Gastrocnemius medialis (tissue), 4 donors: ENCODE results near the gene SUV39H1. TPM values are rescaled to one million over a fixed set of nuclear protein-coding genes. Genes with fewer than 3 reads are reported as not detected.

Experiments used
- ATAC-seq, 2 donors: fragments of 150-250 bp; one replicate each; pipeline ENCODE4 v1.9.1; 2016
- DNase-seq, 2 donors: peaks; one replicate each; pipeline ENCODE4 v3.0.0-alpha.2; 2019
- H3K27ac ChIP-seq, 4 donors: fragments of 200-600 bp; sonication (generic); 1 replicate in 1 of 4; 2 replicates in 3 of 4; pipeline ENCODE4 v1.5.1; 2016 to 2018; ENCODE audit warnings: mild to moderate bottlenecking in 2 of 4, moderate library complexity in 1 of 4
- H3K27me3 ChIP-seq, 3 donors: fragments of 200-600 bp; sonication (generic) in 2 of 3; 1 replicate in 1 of 3; 2 replicates in 2 of 3; pipeline versions ENCODE4 v1.5.1 to v1.6.0; 2016 to 2019; ENCODE audit warnings: mild to moderate bottlenecking in 1 of 3, moderate library complexity in 1 of 3
- H3K36me3 ChIP-seq, 2 donors: fragments of 200-600 bp; sonication (generic) in 1 of 2; one replicate each; pipeline ENCODE4 v1.5.1; 2017 to 2018
- H3K4me1 ChIP-seq, 2 donors: fragments of 200-600 bp; sonication (generic) in 1 of 2; one replicate each; pipeline ENCODE4 v1.5.1; 2016 to 2017; ENCODE audit warnings: mild to moderate bottlenecking in 2 of 2
- H3K4me3 ChIP-seq, 4 donors: fragments of 200-600 bp; sonication (generic) in 3 of 4; 1 replicate in 1 of 4; 2 replicates in 3 of 4; pipeline ENCODE4 v1.5.1; 2016 to 2019; ENCODE audit warnings: mild to moderate bottlenecking in 2 of 4
- H3K9me3 ChIP-seq, 3 donors: fragments of 200-600 bp; sonication (generic) in 2 of 3; 1 replicate in 1 of 3; 2 replicates in 2 of 3; pipeline ENCODE4 v1.5.1; 2016 to 2019
- CTCF ChIP-seq, 5 experiments: fragments of 450-650 bp in 3 of 5; fragments of 200-600 bp in 2 of 5; sonication (generic) in 2 of 5; IDR thresholded peaks in 4 of 5; conservative IDR thresholded peaks in 1 of 5; 1 replicate in 4 of 5; 2 replicates in 1 of 5; pipeline ENCODE4 v1.5.1; 2016 to 2019; ENCODE audit warnings: antibody characterized with exemption in 5 of 5, mild to moderate bottlenecking in 3 of 5, moderate library complexity in 3 of 5
- POLR2A ChIP-seq, 2 donors: fragments of 450-650 bp; IDR thresholded peaks; one replicate each; pipeline ENCODE4 v1.6.1; 2017; ENCODE audit warnings: antibody characterized with exemption in 2 of 2, mild to moderate bottlenecking in 2 of 2, moderate library complexity in 2 of 2
- in situ Hi-C, 4 donors: fragments of 200-750 bp; cut with MboI; loops; one replicate each; pipeline versions ENCODE4 v1.15.0 to v1.8.0; 2017; ENCODE audit warnings: low sequenced_read_pairs in 4 of 4
- intact Hi-C: fragments of 100-400 bp; cut with DNase I; formaldehyde crosslinking; loops from one replicate; pipeline ENCODE4 v1.15.1; 2023; ENCODE audit warnings: low total_unique reads
- total RNA-seq, 4 donors: library from RNA; depleted of rRNA; stranded (reverse); fragments of >200 nt; gene quantifications; one replicate each; pipeline versions ENCODE4 v1.1.0 to v1.2.3, GENCODE V29; 2016

Gene SUV39H1
- total RNA-seq, 4 donors from 2014 or later, result 1.7 to 6.1 (median 3.3) TPM

GRCh38 chrX:48747415-48748016 is 51.0 kb downstream of the SUV39H1 start:
- in situ Hi-C loops, result loop anchor here in 1 of 4 donors (10.0 kb wide), 1 partner anchor 57 kb away; the partner anchor contains the start of gene HDAC6
- Histone ChIP-seq H3K36me3 (no peaks in the 10 kb centered on the region), H3K4me3 (no peak overlapping the region), H3K27ac (no peak overlapping the region), H3K27me3 (no peaks in the 10 kb centered on the region), H3K4me1 (no peaks in the 10 kb centered on the region), H3K9me3 (no peaks in the 10 kb centered on the region)
- intact Hi-C loops, result no loop called here
- TF ChIP-seq CTCF (IDR thresholded peaks at IDR 0.05 in 4 of 5, conservative IDR thresholded peaks at IDR 0.05 in 1 of 5), result no peak
- no peak for TF ChIP-seq POLR2A (IDR thresholded peaks at IDR 0.05)
- DNase-seq (no peak), ATAC-seq (no peak)

- no peak for TF ChIP-seq CTCF (IDR thresholded peaks at IDR 0.05 in 4 of 5, conservative IDR thresholded peaks at IDR 0.05 in 1 of 5)
- no peak for TF ChIP-seq POLR2A (IDR thresholded peaks at IDR 0.05)
- in situ Hi-C loops (loop anchor here in 1 of 4 donors (10.0 kb wide), 1 partner anchor 56 kb away; the partner anchor contains the start of gene HDAC6), intact Hi-C loops (no loop called here)
- Histone ChIP-seq H3K27ac (no peak overlapping the region), H3K4me1 (no peaks in the 10 kb centered on the region), H3K36me3 (no peaks in the 10 kb centered on the region), H3K9me3 (no peaks in the 10 kb centered on the region), H3K4me3 (no peak overlapping the region), H3K27me3 (no peaks in the 10 kb centered on the region)
- ATAC-seq (no peak), DNase-seq (no peak)
Measured at GRCh38 chrX:48749182-48749581, 52.6 kb downstream of the SUV39H1 start.

GRCh38 chrX:48751343-48751742 is 54.8 kb downstream of the SUV39H1 start:
- DNase-seq, result no peak
- ATAC-seq, result no peak
- Histone ChIP-seq H3K9me3 (no peaks in the 10 kb centered on the region), H3K4me3 (no peak overlapping the region), H3K4me1 (no peaks in the 10 kb centered on the region), H3K27ac (no peak overlapping the region), H3K27me3 (no peaks in the 10 kb centered on the region), H3K36me3 (no peaks in the 10 kb centered on the region)
- in situ Hi-C loops, result no loop called here
- intact Hi-C loops, result no loop called here
- TF ChIP-seq CTCF (IDR thresholded peaks at IDR 0.05 in 4 of 5, conservative IDR thresholded peaks at IDR 0.05 in 1 of 5) (no peak), POLR2A (IDR thresholded peaks at IDR 0.05) (no peak)

- no peak for DNase-seq
- H3K36me3 ChIP-seq, result no peaks in the 10 kb centered on the region
- intact Hi-C loops, result no loop called here
- TF ChIP-seq POLR2A (IDR thresholded peaks at IDR 0.05), result no peak
- TF ChIP-seq CTCF (IDR thresholded peaks at IDR 0.05 in 4 of 5, conservative IDR thresholded peaks at IDR 0.05 in 1 of 5), result no peak
- H3K9me3 ChIP-seq, result no peaks in the 10 kb centered on the region
- H3K4me1 ChIP-seq, result no peaks in the 10 kb centered on the region
- H3K27ac ChIP-seq, result no peak overlapping the region
- H3K27me3 ChIP-seq, result no peaks in the 10 kb centered on the region
- in situ Hi-C loops, result no loop called here
- ATAC-seq, result no peak
- no peak overlapping the region for H3K4me3 ChIP-seq
Measured at GRCh38 chrX:48752498-48752897, 56.0 kb downstream of the SUV39H1 start.
